ENCODE results near the gene RAI1.

Gene RAI1

GRCh38 chr17:17742688-17743390 is 61.6 kb downstream of the RAI1 start:
- Mint-ChIP-seq H3K4me1 (peaks cover 10% of the 10 kb centered on the region), H3K27ac (ENCODE audit: low read depth) (no peak overlapping the region), H3K27me3 (no peaks in the 10 kb centered on the region), H3K9me3 (no peaks in the 10 kb centered on the region), H3K36me3 (ENCODE audit: insufficient read depth) (no peaks in the 10 kb centered on the region), H3K4me3 (no peak overlapping the region)
- ATAC-seq (replicated peaks; ENCODE audit: extremely low read depth, poor library complexity, severe bottlenecking) (no peak), DNase-seq (ENCODE audit: low spot score in 2 of 2) (no peak)

- ATAC-seq (replicated peaks; ENCODE audit: extremely low read depth, poor library complexity, severe bottlenecking) (no peak), DNase-seq (ENCODE audit: low spot score in 2 of 2) (no peak)
- peaks cover 17% of the 10 kb centered on the region for H3K4me1 Mint-ChIP-seq
- H3K4me3 Mint-ChIP-seq, result no peak overlapping the region
- H3K27me3 Mint-ChIP-seq, result no peaks in the 10 kb centered on the region
- H3K27ac Mint-ChIP-seq (ENCODE audit: low read depth), result no peak overlapping the region
- no peaks in the 10 kb centered on the region for H3K9me3 Mint-ChIP-seq
- no peaks in the 10 kb centered on the region for H3K36me3 Mint-ChIP-seq (ENCODE audit: insufficient read depth)
Measured at GRCh38 chr17:17743391-17744112, 62.3 kb downstream of the RAI1 start.

- Mint-ChIP-seq H3K9me3 (no peaks in the 10 kb centered on the region), H3K4me3 (no peak overlapping the region), H3K36me3 (ENCODE audit: insufficient read depth) (no peaks in the 10 kb centered on the region), H3K4me1 (peaks cover 16% of the 10 kb centered on the region), H3K27ac (ENCODE audit: low read depth) (no peak overlapping the region), H3K27me3 (no peaks in the 10 kb centered on the region)
- no peak for ATAC-seq (replicated peaks; ENCODE audit: extremely low read depth, poor library complexity, severe bottlenecking)
- DNase-seq (ENCODE audit: low spot score in 2 of 2), result no peak
Measured at GRCh38 chr17:17744116-17744515, 62.9 kb downstream of the RAI1 start.

GRCh38 chr17:17745476-17746455 is 64.5 kb downstream of the RAI1 start:
- Mint-ChIP-seq H3K9me3 (no peaks in the 10 kb centered on the region), H3K36me3 (ENCODE audit: insufficient read depth) (no peaks in the 10 kb centered on the region), H3K4me3 (no peak overlapping the region), H3K27me3 (no peaks in the 10 kb centered on the region), H3K4me1 (peaks cover 26% of the 10 kb centered on the region), H3K27ac (ENCODE audit: low read depth) (peak overlapping the region; percentile 6)
- DNase-seq (ENCODE audit: low spot score in 2 of 2), result no peak
- ATAC-seq (replicated peaks; ENCODE audit: extremely low read depth, poor library complexity, severe bottlenecking), result no peak

GRCh38 chr17:17748179-17748578 is 66.9 kb downstream of the RAI1 start:
- H3K9me3 Mint-ChIP-seq, result no peaks in the 10 kb centered on the region
- H3K27ac Mint-ChIP-seq (ENCODE audit: low read depth), result peak overlapping the region; percentile 0
- ATAC-seq (replicated peaks; ENCODE audit: extremely low read depth, poor library complexity, severe bottlenecking) (no peak), DNase-seq (ENCODE audit: low spot score in 2 of 2) (no peak)
- no peaks in the 10 kb centered on the region for H3K27me3 Mint-ChIP-seq
- H3K36me3 Mint-ChIP-seq (ENCODE audit: insufficient read depth), result no peaks in the 10 kb centered on the region
- peaks cover 47% of the 10 kb centered on the region for H3K4me1 Mint-ChIP-seq
- H3K4me3 Mint-ChIP-seq, result peak overlapping the region; percentile 18

- H3K27me3 Mint-ChIP-seq, result no peaks in the 10 kb centered on the region
- ATAC-seq (replicated peaks; ENCODE audit: extremely low read depth, poor library complexity, severe bottlenecking), result no peak
- peak overlapping the region; percentile 18 for H3K4me3 Mint-ChIP-seq
- no peaks in the 10 kb centered on the region for H3K36me3 Mint-ChIP-seq (ENCODE audit: insufficient read depth)
- H3K27ac Mint-ChIP-seq (ENCODE audit: low read depth), result peak overlapping the region; percentile 0
- no peaks in the 10 kb centered on the region for H3K9me3 Mint-ChIP-seq
- no peak for DNase-seq (ENCODE audit: low spot score in 2 of 2)
- H3K4me1 Mint-ChIP-seq, result peaks cover 47% of the 10 kb centered on the region
Measured at GRCh38 chr17:17748604-17749003, 67.3 kb downstream of the RAI1 start.

GRCh38 chr17:17749025-17749772 is 67.9 kb downstream of the RAI1 start:
- no peaks in the 10 kb centered on the region for H3K36me3 Mint-ChIP-seq (ENCODE audit: insufficient read depth)
- DNase-seq (ENCODE audit: low spot score in 2 of 2) (no peak), ATAC-seq (replicated peaks; ENCODE audit: extremely low read depth, poor library complexity, severe bottlenecking) (no peak)
- peaks cover 47% of the 10 kb centered on the region for H3K4me1 Mint-ChIP-seq
- peak overlapping the region; percentile 19 for H3K4me3 Mint-ChIP-seq
- H3K9me3 Mint-ChIP-seq, result no peaks in the 10 kb centered on the region
- H3K27ac Mint-ChIP-seq (ENCODE audit: low read depth), result peak overlapping the region; percentile 84
- H3K27me3 Mint-ChIP-seq, result no peaks in the 10 kb centered on the region

GRCh38 chr17:17749921-17750320 is 68.7 kb downstream of the RAI1 start:
- H3K4me3 Mint-ChIP-seq, result peak overlapping the region; percentile 19
- peak overlapping the region; percentile 84 for H3K27ac Mint-ChIP-seq (ENCODE audit: low read depth)
- DNase-seq (ENCODE audit: low spot score in 2 of 2), result peak in 1 of 2 donors; percentile 28
- no peak for ATAC-seq (replicated peaks; ENCODE audit: extremely low read depth, poor library complexity, severe bottlenecking)
- no peaks in the 10 kb centered on the region for H3K9me3 Mint-ChIP-seq
- no peaks in the 10 kb centered on the region for H3K27me3 Mint-ChIP-seq
- no peaks in the 10 kb centered on the region for H3K36me3 Mint-ChIP-seq (ENCODE audit: insufficient read depth)
- peaks cover 47% of the 10 kb centered on the region for H3K4me1 Mint-ChIP-seq

GRCh38 chr17:17750881-17751280 is 69.6 kb downstream of the RAI1 start:
- H3K27ac Mint-ChIP-seq (ENCODE audit: low read depth), result peak overlapping the region; percentile 98
- H3K9me3 Mint-ChIP-seq, result no peaks in the 10 kb centered on the region
- H3K27me3 Mint-ChIP-seq, result no peaks in the 10 kb centered on the region
- DNase-seq (ENCODE audit: low spot score in 2 of 2) (peak; percentile 25 to 38), ATAC-seq (replicated peaks; ENCODE audit: extremely low read depth, poor library complexity, severe bottlenecking) (peak; percentile 21)
- peaks cover 51% of the 10 kb centered on the region for H3K4me1 Mint-ChIP-seq
- peak overlapping the region; percentile 81 for H3K4me3 Mint-ChIP-seq
- H3K36me3 Mint-ChIP-seq (ENCODE audit: insufficient read depth), result no peaks in the 10 kb centered on the region

GRCh38 chr17:17751489-17752088 is 70.3 kb downstream of the RAI1 start:
- Mint-ChIP-seq H3K4me1 (peaks cover 56% of the 10 kb centered on the region), H3K36me3 (ENCODE audit: insufficient read depth) (no peaks in the 10 kb centered on the region), H3K27ac (ENCODE audit: low read depth) (peak overlapping the region; percentile 98), H3K4me3 (peak overlapping the region; percentile 81), H3K27me3 (no peaks in the 10 kb centered on the region), H3K9me3 (no peaks in the 10 kb centered on the region)
- peak; percentile 54 for ATAC-seq (replicated peaks; ENCODE audit: extremely low read depth, poor library complexity, severe bottlenecking)
- no peak for DNase-seq (ENCODE audit: low spot score in 2 of 2)

- DNase-seq (ENCODE audit: low spot score in 2 of 2) (peak; percentile 90 to 97), ATAC-seq (replicated peaks; ENCODE audit: extremely low read depth, poor library complexity, severe bottlenecking) (peak; percentile 92)
- H3K4me3 Mint-ChIP-seq, result peak overlapping the region; percentile 81
- H3K27ac Mint-ChIP-seq (ENCODE audit: low read depth), result peak overlapping the region; percentile 98
- no peaks in the 10 kb centered on the region for H3K36me3 Mint-ChIP-seq (ENCODE audit: insufficient read depth)
- no peaks in the 10 kb centered on the region for H3K27me3 Mint-ChIP-seq
- H3K9me3 Mint-ChIP-seq, result no peaks in the 10 kb centered on the region
- H3K4me1 Mint-ChIP-seq, result peaks cover 63% of the 10 kb centered on the region
Measured at GRCh38 chr17:17752089-17752820, 71.0 kb downstream of the RAI1 start.
